H54 (cell line): ENCODE data around the gene IVD.
"Not testable (repeated sequence)": the region's sequence is repeated elsewhere in the genome, so short reads cannot be mapped to it uniquely, and the experiment has no call there.

Source experiments
- DNase-seq: peaks from one replicate; pipeline ENCODE4 v3.0.0; 2011; ENCODE audit warnings: low spot score, mixed read lengths; ENCODE audit not compliant: insufficient read length
- FAIRE-seq: peaks from 3 replicates; lab custom pipeline; 2011; peaks lifted over from hg19 to GRCh38; lab: Jason Lieb, UNC
- POLR2A ChIP-seq: IDR thresholded peaks from 2 replicates; pipeline ENCODE4 v1.6.1; 2011; ENCODE audit warnings: low read depth, mild to moderate bottlenecking, low read length

The IVD gene

GRCh38 chr15:40443255-40443654 lies 37.7 kb downstream of the IVD start:
- no peak for DNase-seq
- FAIRE-seq, result no peak

GRCh38 chr15:40443846-40444245 lies 38.3 kb downstream of the IVD start:
- FAIRE-seq, result no peak

More at GRCh38 chr15:40443255-40443654, 37.7 kb downstream of the IVD start:
- TF ChIP-seq POLR2A, result no peak

GRCh38 chr15:40444736-40445135 lies 39.1 kb downstream of the IVD start:
- TF ChIP-seq POLR2A, result no peak
- no peak for FAIRE-seq

More at GRCh38 chr15:40443846-40444245, 38.3 kb downstream of the IVD start:
- no peak for DNase-seq
- no peak for TF ChIP-seq POLR2A

GRCh38 chr15:40445421-40445922 lies 39.9 kb downstream of the IVD start:
- DNase-seq, result peak; percentile 84
- FAIRE-seq, result no peak
- no peak for TF ChIP-seq POLR2A

More at GRCh38 chr15:40444736-40445135, 39.1 kb downstream of the IVD start:
- DNase-seq, result no peak

- TF ChIP-seq POLR2A, result no peak
- FAIRE-seq, result no peak
- no peak for DNase-seq
Observed at GRCh38 chr15:40446144-40446543, 40.5 kb downstream of the IVD start.

- no peak for FAIRE-seq
- TF ChIP-seq POLR2A, result no peak
- no peak for DNase-seq
Observed at GRCh38 chr15:40448354-40448753, 42.8 kb downstream of the IVD start.

GRCh38 chr15:40449275-40449674 lies 43.7 kb downstream of the IVD start:
- FAIRE-seq (peak; percentile 23), DNase-seq (peak; percentile 74)
- no peak for TF ChIP-seq POLR2A

GRCh38 chr15:40450047-40450446 lies 44.5 kb downstream of the IVD start:
- DNase-seq (no peak), FAIRE-seq (no peak)
- no peak for TF ChIP-seq POLR2A

- TF ChIP-seq POLR2A, result no peak
- DNase-seq (no peak), FAIRE-seq (no peak)
Observed at GRCh38 chr15:40451527-40452158, 46.0 kb downstream of the IVD start.

GRCh38 chr15:40452296-40453090 lies 46.9 kb downstream of the IVD start:
- TF ChIP-seq POLR2A, result no peak
- FAIRE-seq (no peak), DNase-seq (no peak)

GRCh38 chr15:40453941-40454340 lies 48.3 kb downstream of the IVD start:
- not testable (repeated sequence) for FAIRE-seq

GRCh38 chr15:40454904-40455391 lies 49.4 kb downstream of the IVD start:
- peak; percentile 70 for DNase-seq
- TF ChIP-seq POLR2A, result no peak
- FAIRE-seq, result peak; percentile 53

More at GRCh38 chr15:40453941-40454340, 48.3 kb downstream of the IVD start:
- DNase-seq, result not testable (repeated sequence)

GRCh38 chr15:40456299-40456712 lies 50.7 kb downstream of the IVD start:
- no peak for TF ChIP-seq POLR2A
- FAIRE-seq (no peak), DNase-seq (no peak)

GRCh38 chr15:40456738-40457137 lies 51.1 kb downstream of the IVD start:
- no peak for DNase-seq
- FAIRE-seq, result no peak
- no peak for TF ChIP-seq POLR2A
